A549 (cell line): ENCODE measurements around the gene FBXO24. TPM values are rescaled to one million over a fixed set of nuclear protein-coding genes. Genes with fewer than 3 reads are reported as not detected.
A peak's percentile ranks its signal among the peaks of the same experiment; 100 is the strongest.

Source experiments
- ATAC-seq, 2 experiments: fragments of 200-7000 bp in 1 of 2; fragments of >200 bp in 1 of 2; cut with Nextera tagmentation in 1 of 2; cut with Tn5 transposase in 1 of 2; 3 replicates each; pipeline versions ENCODE4 v1.8.0 to v1.9.1; 2018 to 2020; ENCODE audit warnings: mild to moderate bottlenecking in 1 of 2, moderate library complexity in 1 of 2
- CTCF ChIA-PET: fragments of 300-600 bp; sonication (Branson Sonifier 250); formaldehyde crosslinking; extraction: SDS; loops from one replicate; lab custom pipeline; 2021; ENCODE audit warnings: antibody characterized with exemption, inconsistent platforms; lab: Yijun Ruan, JAX
- POLR2A ChIA-PET: fragments of 350-600 bp; formaldehyde crosslinking; extraction: SDS; loops from one replicate; lab custom pipeline; 2021; ENCODE audit warnings: antibody characterized with exemption, inconsistent platforms; lab: Yijun Ruan, JAX
- DNase-seq, 2 experiments: peaks; one replicate each; pipeline versions ENCODE4 v3.0.0 to v3.0.0-alpha.2; 2011 to 2016; ENCODE audit warnings: low read depth in 1 of 2, low spot score in 1 of 2
- FAIRE-seq: peaks from 2 replicates; lab custom pipeline; 2011; peaks lifted over from hg19 to GRCh38; lab: Jason Lieb, UNC
- H3K27ac ChIP-seq, 2 experiments: fragments of >200 bp; sonication (Bioruptor Twin); formaldehyde crosslinking; 3 replicates each; pipeline ENCODE4 v1.5.1; 2016 to 2017
- H3K4me1 ChIP-seq: fragments of >200 bp; sonication (Bioruptor Twin); formaldehyde crosslinking; 3 replicates; pipeline ENCODE4 v1.6.1; 2016
- H3K4me2 ChIP-seq: fragments of >200 bp; sonication (Bioruptor Twin); formaldehyde crosslinking; 3 replicates; pipeline ENCODE4 v1.6.1; 2016
- H3K4me3 ChIP-seq: fragments of >200 bp; sonication (Bioruptor Twin); formaldehyde crosslinking; 3 replicates; pipeline ENCODE4 v1.5.1; 2016
- H3K9me3 ChIP-seq: fragments of >200 bp; sonication (Bioruptor Twin); formaldehyde crosslinking; 3 replicates; pipeline ENCODE4 v1.6.1; 2016
- CBX2 ChIP-seq: fragments of 200-600 bp; sonication (generic); IDR thresholded peaks from 2 replicates; pipeline ENCODE4 v1.6.1; 2016; ENCODE audit warnings: low read depth, mild to moderate bottlenecking, borderline replicate concordance
- CBX8 ChIP-seq: fragments of 200-600 bp; sonication (generic); IDR thresholded peaks from 2 replicates; pipeline ENCODE4 v1.6.1; 2016
- CHD4 ChIP-seq: fragments of 200-600 bp; sonication (generic); IDR thresholded peaks from 2 replicates; pipeline ENCODE4 v1.6.1; 2016; ENCODE audit warnings: antibody characterized with exemption, mild to moderate bottlenecking, borderline replicate concordance
- FOSB ChIP-seq: fragments of 250-450 bp; sonication (Bioruptor Pico); IDR thresholded peaks from 2 replicates; pipeline ENCODE4 v1.5.0; 2020; ENCODE audit warnings: mild to moderate bottlenecking, moderate library complexity
- GATA3 ChIP-seq: IDR thresholded peaks from 2 replicates; pipeline ENCODE4 v1.6.1; 2012; ENCODE audit warnings: borderline replicate concordance
- HEYL ChIP-seq: fragments of 250-450 bp; sonication (Bioruptor Pico); IDR thresholded peaks from 2 replicates; pipeline ENCODE4 v1.8.0; 2021; ENCODE audit warnings: mild to moderate bottlenecking, moderate library complexity
- HOXB13 ChIP-seq: fragments of 250-450 bp; sonication (Bioruptor Pico); IDR thresholded peaks from 2 replicates; pipeline ENCODE4 v1.5.0; 2020; ENCODE audit warnings: low read depth, mild to moderate bottlenecking, moderate library complexity
- NR3C1 ChIP-seq: fragments of >200 bp; sonication (Bioruptor Twin); formaldehyde crosslinking; IDR thresholded peaks from 3 replicates; pipeline ENCODE4 v1.6.1; 2017
- PHF8 ChIP-seq: fragments of 200-600 bp; sonication (generic); IDR thresholded peaks from 2 replicates; pipeline ENCODE4 v1.6.1; 2016; ENCODE audit warnings: low read depth, mild to moderate bottlenecking, antibody characterized with exemption, moderate library complexity, borderline replicate concordance
- POLR2AphosphoS2 ChIP-seq: conservative IDR thresholded peaks from 2 replicates; pipeline ENCODE4 v1.6.1; 2012; ENCODE audit warnings: low read length, improper control_type of control experiment, inconsistent platforms
- RARB ChIP-seq: fragments of 250-450 bp; sonication (Bioruptor Pico); IDR thresholded peaks from 2 replicates; pipeline ENCODE4 v1.8.0; 2021; ENCODE audit warnings: mild to moderate bottlenecking, moderate library complexity
- RFX5 ChIP-seq: fragments of 450-650 bp; IDR thresholded peaks from 2 replicates; pipeline ENCODE4 v1.7.1; 2014; ENCODE audit warnings: antibody characterized with exemption, mild to moderate bottlenecking, moderate library complexity
- SREBF2 ChIP-seq: fragments of 450-650 bp; IDR thresholded peaks from 2 replicates; pipeline ENCODE4 v1.6.1; 2014; ENCODE audit warnings: mild to moderate bottlenecking, moderate library complexity
- TFCP2L1 ChIP-seq: fragments of 250-450 bp; sonication (Bioruptor Pico); IDR thresholded peaks from 2 replicates; pipeline ENCODE4 v1.5.0; 2021; ENCODE audit warnings: mild to moderate bottlenecking
- TP53 ChIP-seq: fragments of 250-450 bp; sonication (Bioruptor Pico); IDR thresholded peaks from 2 replicates; pipeline ENCODE4 v1.5.0; 2021; ENCODE audit warnings: mild to moderate bottlenecking, moderate library complexity
- ZC3H11A ChIP-seq: fragments of 450-650 bp; IDR thresholded peaks from 2 replicates; pipeline ENCODE4 v1.6.1; 2014; ENCODE audit warnings: antibody characterized with exemption, mild to moderate bottlenecking
- WGBS: methylation state at CpG from one replicate; pipeline ENCODE4 v1.1.6; 2017; ENCODE audit errors: missing lambda C conversion rate; 5-methylcytosine and 5-hydroxymethylcytosine counted together
- polyA plus RNA-seq, 4 experiments: library from polyadenylated mRNA; depleted of rRNA in 3 of 4; stranded (reverse); fragments of >200 nt; fragmentation: RNase III in 1 of 4; extraction: RNeasy Plus Mini Kit Qiagen cat#74134 plus additional on column Dnase treatment in 1 of 4; gene quantifications; 2 replicates in 3 of 4; 3 replicates in 1 of 4; pipeline ENCODE4 v1.2.3, GENCODE V29; 2011 to 2017
- TF ChIP-seq, protein P1 (sequence below): fragments of >200 bp; sonication (Bioruptor Twin); formaldehyde crosslinking; IDR thresholded peaks from 3 replicates; pipeline ENCODE4 v1.5.1; 2016
- TF ChIP-seq, protein P2 (sequence below): fragments of >200 bp; sonication (Bioruptor Twin); formaldehyde crosslinking; IDR thresholded peaks from 3 replicates; pipeline ENCODE4 v1.6.1; 2016
- TF ChIP-seq, protein P3 (sequence below): fragments of >200 bp; sonication (Bioruptor Twin); formaldehyde crosslinking; IDR thresholded peaks from 2 replicates; pipeline ENCODE4 v1.6.1; 2016
- TF ChIP-seq, protein P4 (sequence below): IDR thresholded peaks from 2 replicates; pipeline ENCODE4 v1.6.1; 2012
- TF ChIP-seq, protein P5 (sequence below): fragments of 450-650 bp; IDR thresholded peaks from 2 replicates; pipeline ENCODE4 v1.6.1; 2014; ENCODE audit warnings: antibody characterized with exemption

FBXO24 gene
- polyA plus RNA-seq, 2 of the 4 experiments (the other 2 are of a cell fraction): 0.19 to 0.52 TPM

DNA sequence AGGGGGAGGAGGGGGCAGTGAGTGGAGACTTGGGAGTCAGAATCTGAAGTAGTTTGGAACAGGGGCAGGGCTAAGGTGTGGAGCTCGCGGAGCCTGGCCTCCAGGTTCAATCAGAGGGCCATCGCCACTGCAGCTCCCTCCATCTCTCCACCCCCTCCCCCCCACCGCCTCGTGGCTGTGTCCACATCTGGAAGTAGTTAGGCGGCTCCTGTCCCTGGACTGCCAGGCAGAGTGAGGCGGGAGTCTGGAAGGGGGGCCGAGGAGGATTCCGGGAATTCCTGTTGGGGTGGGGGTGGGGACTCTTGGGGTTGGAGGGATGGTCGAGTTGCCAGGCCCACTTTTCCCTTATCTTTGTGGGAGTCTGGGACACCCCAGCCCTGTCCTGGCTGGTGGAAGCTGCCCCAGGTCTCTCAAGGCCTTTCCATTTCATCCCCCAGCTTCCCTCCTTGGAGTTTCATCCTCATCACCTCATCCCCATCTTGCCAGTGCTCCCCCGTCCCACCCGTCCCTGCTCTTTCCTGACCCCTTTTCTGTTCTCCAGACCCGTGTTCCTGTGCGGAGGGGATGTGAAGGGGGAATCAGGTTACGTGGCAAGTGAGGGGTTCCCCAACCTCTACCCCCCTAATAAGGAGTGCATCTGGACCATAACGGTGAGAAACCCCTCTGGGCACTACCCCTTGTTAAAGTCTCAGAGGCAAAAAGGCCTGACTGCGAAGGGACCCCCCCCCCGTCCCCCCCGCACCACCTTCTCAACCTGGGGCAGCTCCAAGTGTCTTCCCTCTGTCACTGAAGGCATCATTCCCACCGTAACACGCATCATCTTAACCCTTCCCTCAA, 17.0 kb downstream of the FBXO24 start (continued):
- TF ChIP-seq, protein P1, sequence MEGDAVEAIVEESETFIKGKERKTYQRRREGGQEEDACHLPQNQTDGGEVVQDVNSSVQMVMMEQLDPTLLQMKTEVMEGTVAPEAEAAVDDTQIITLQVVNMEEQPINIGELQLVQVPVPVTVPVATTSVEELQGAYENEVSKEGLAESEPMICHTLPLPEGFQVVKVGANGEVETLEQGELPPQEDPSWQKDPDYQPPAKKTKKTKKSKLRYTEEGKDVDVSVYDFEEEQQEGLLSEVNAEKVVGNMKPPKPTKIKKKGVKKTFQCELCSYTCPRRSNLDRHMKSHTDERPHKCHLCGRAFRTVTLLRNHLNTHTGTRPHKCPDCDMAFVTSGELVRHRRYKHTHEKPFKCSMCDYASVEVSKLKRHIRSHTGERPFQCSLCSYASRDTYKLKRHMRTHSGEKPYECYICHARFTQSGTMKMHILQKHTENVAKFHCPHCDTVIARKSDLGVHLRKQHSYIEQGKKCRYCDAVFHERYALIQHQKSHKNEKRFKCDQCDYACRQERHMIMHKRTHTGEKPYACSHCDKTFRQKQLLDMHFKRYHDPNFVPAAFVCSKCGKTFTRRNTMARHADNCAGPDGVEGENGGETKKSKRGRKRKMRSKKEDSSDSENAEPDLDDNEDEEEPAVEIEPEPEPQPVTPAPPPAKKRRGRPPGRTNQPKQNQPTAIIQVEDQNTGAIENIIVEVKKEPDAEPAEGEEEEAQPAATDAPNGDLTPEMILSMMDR: no peak
- TF ChIP-seq, protein P2, sequence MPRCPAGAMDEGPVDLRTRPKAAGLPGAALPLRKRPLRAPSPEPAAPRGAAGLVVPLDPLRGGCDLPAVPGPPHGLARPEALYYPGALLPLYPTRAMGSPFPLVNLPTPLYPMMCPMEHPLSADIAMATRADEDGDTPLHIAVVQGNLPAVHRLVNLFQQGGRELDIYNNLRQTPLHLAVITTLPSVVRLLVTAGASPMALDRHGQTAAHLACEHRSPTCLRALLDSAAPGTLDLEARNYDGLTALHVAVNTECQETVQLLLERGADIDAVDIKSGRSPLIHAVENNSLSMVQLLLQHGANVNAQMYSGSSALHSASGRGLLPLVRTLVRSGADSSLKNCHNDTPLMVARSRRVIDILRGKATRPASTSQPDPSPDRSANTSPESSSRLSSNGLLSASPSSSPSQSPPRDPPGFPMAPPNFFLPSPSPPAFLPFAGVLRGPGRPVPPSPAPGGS: no peak
- TF ChIP-seq RARB (CRISPR knock-in tag): no peak
- no peak for TF ChIP-seq SREBF2
- no peak for TF ChIP-seq NR3C1
- TF ChIP-seq, protein P3, sequence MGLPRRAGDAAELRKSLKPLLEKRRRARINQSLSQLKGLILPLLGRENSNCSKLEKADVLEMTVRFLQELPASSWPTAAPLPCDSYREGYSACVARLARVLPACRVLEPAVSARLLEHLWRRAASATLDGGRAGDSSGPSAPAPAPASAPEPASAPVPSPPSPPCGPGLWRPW: no peak
- TF ChIP-seq, all 56 proteins: peak for 0

DNA sequence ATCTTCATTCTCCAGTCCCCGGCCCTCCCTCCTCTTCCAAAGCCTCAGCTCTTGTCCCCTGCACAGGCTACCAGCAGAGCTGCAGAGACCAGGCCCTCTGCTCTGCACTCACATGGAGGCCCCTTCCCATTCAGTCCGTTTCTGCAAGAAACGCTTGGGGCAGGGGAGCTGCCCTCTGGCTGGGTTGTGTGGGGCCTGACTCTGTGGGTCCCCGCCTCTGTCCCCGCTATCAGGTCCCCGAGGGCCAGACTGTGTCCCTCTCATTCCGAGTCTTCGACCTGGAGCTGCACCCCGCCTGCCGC, 17.5 kb downstream of the FBXO24 start:
- no peak for DNase-seq
- Histone ChIP-seq H3K27ac (peak overlapping the region; percentile 84 to 86; a peak in 4 of 6 replicates), H3K4me2 (peak overlapping the region; percentile 100), H3K9me3 (no peaks in the 10 kb centered on the region), H3K4me3 (peak overlapping the region; percentile 74; the same call in 1 of the 3 replicates), H3K4me1 (0 out of 3 replicates have a peak, but pooled peaks cover 8% of the 10 kb centered on the region)
- ChIA-PET CTCF (interaction anchor here (0.8 to 4.3 kb wide), 8 partner anchors 15 to 153 kb away, joined by 3 to 16 read pairs (median 6); no protein-coding TSS in a partner anchor), POLR2A (interaction anchor here (0.5 to 1.9 kb wide), 2 partner anchors 9 to 10 kb away, joined by 4 to 5 read pairs; partner anchors contain the start of gene MOSPD3)
- WGBS: 70% methylated on average over 10 of the region's 10 CpGs
- TF ChIP-seq CHD4 (no peak), GATA3 (no peak), CBX8 (no peak), TP53 (CRISPR knock-in tag) (no peak), POLR2AphosphoS2 (no peak), HEYL (CRISPR knock-in tag) (no peak), ZC3H11A (no peak), NR3C1 (no peak), FOSB (CRISPR knock-in tag) (no peak), TFCP2L1 (CRISPR knock-in tag) (no peak), PHF8 (no peak), CBX2 (no peak), HOXB13 (CRISPR knock-in tag) (no peak), RFX5 (no peak)
- TF ChIP-seq, protein P2: no peak
- TF ChIP-seq, protein P1: no peak
- TF ChIP-seq, protein P4, sequence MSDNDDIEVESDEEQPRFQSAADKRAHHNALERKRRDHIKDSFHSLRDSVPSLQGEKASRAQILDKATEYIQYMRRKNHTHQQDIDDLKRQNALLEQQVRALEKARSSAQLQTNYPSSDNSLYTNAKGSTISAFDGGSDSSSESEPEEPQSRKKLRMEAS: no peak
- TF ChIP-seq, protein P5, sequence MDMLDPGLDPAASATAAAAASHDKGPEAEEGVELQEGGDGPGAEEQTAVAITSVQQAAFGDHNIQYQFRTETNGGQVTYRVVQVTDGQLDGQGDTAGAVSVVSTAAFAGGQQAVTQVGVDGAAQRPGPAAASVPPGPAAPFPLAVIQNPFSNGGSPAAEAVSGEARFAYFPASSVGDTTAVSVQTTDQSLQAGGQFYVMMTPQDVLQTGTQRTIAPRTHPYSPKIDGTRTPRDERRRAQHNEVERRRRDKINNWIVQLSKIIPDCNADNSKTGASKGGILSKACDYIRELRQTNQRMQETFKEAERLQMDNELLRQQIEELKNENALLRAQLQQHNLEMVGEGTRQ: no peak
- TF ChIP-seq, protein P3: no peak
- no peak for ATAC-seq
- no peak for FAIRE-seq
